HL-60 (cell line): ENCODE data around the gene SHISAL2A.

Experiments
- DNase-seq, 2 experiments: peaks; one replicate each; pipeline ENCODE4 v3.0.0-alpha.2; 2010 to 2020; ENCODE audit warnings: low read depth in 1 of 2, low spot score in 1 of 2
- H3K27ac ChIP-seq: fragments of 250-450 bp; sonication (Bioruptor Pico); replicated peaks from 2 replicates; pipeline ENCODE4 v1.5.1; 2020; ENCODE audit warnings: mild to moderate bottlenecking, moderate library complexity
- H3K27me3 ChIP-seq: fragments of 250-450 bp; sonication (Bioruptor Pico); 2 replicates; pipeline ENCODE4 v1.5.1; 2021; ENCODE audit warnings: mild to moderate bottlenecking, moderate library complexity; ENCODE audit not compliant: insufficient read depth, poor library complexity, severe bottlenecking
- H3K4me3 ChIP-seq: replicated peaks from 2 replicates; pipeline ENCODE4 v1.5.1; 2011; ENCODE audit warnings: mild to moderate bottlenecking, control low read depth, low read length; ENCODE audit not compliant: insufficient read depth
- CTCF ChIP-seq: IDR thresholded peaks from one replicate; pipeline ENCODE4 v1.5.1; 2011; ENCODE audit warnings: low read length, control low read depth, inconsistent platforms; ENCODE audit not compliant: insufficient read depth
- GABPA ChIP-seq: IDR thresholded peaks from 2 replicates; pipeline ENCODE4 v1.6.1; 2012; ENCODE audit warnings: low read depth
- POLR2AphosphoS5 ChIP-seq: IDR thresholded peaks from 2 replicates; pipeline ENCODE4 v1.6.1; 2012; ENCODE audit warnings: low read depth
- REST ChIP-seq: IDR thresholded peaks from 2 replicates; pipeline ENCODE4 v1.6.1; 2012; ENCODE audit warnings: low read depth; ENCODE audit not compliant: insufficient replicate concordance
- SPI1 ChIP-seq: IDR thresholded peaks from 2 replicates; pipeline ENCODE4 v1.6.1; 2012; ENCODE audit warnings: low read depth, mild to moderate bottlenecking, borderline replicate concordance

Gene SHISAL2A

GRCh38 chr1:52668711-52669110 is 35.7 kb downstream of the SHISAL2A start:
- Histone ChIP-seq H3K27me3 (no peaks in the 10 kb centered on the region), H3K27ac (no peak overlapping the region)
- TF ChIP-seq CTCF (no peak), GABPA (no peak), POLR2AphosphoS5 (no peak), SPI1 (no peak), REST (no peak)

GRCh38 chr1:52669696-52670095 is 36.7 kb downstream of the SHISAL2A start:
- no peaks in the 10 kb centered on the region for H3K27me3 ChIP-seq
- TF ChIP-seq SPI1, result no peak
- TF ChIP-seq GABPA, result no peak
- TF ChIP-seq CTCF, result no peak
- no peak for TF ChIP-seq POLR2AphosphoS5
- no peak for TF ChIP-seq REST
- no peak overlapping the region for H3K27ac ChIP-seq
- no peak for DNase-seq
- H3K4me3 ChIP-seq, result no peak overlapping the region

More at GRCh38 chr1:52668711-52669110, 35.7 kb downstream of the SHISAL2A start:
- DNase-seq, result no peak
- H3K4me3 ChIP-seq, result no peak overlapping the region

- H3K27ac ChIP-seq, result no peak overlapping the region
- no peak overlapping the region for H3K4me3 ChIP-seq
- TF ChIP-seq CTCF (no peak), REST (no peak), GABPA (no peak), SPI1 (no peak), POLR2AphosphoS5 (no peak)
Measured at GRCh38 chr1:52670604-52671003, 37.6 kb downstream of the SHISAL2A start.

More at GRCh38 chr1:52670604-52671003, 37.6 kb downstream of the SHISAL2A start:
- no peaks in the 10 kb centered on the region for H3K27me3 ChIP-seq
- no peak for DNase-seq
